HUES6 (cell line): ENCODE results near the gene NAP1L5.
A peak's percentile ranks its signal among the peaks of the same experiment; 100 is the strongest.

Experiments used
- H3K27ac ChIP-seq: 2 replicates; pipeline ENCODE4 v1.7.0; 2013; ENCODE audit warnings: low read depth, mild to moderate bottlenecking, low read length, inconsistent platforms
- H3K27me3 ChIP-seq: 2 replicates; pipeline ENCODE4 v1.6.1; 2013; ENCODE audit warnings: low read length; ENCODE audit not compliant: control insufficient read depth, insufficient read depth
- H3K36me3 ChIP-seq: 2 replicates; pipeline ENCODE4 v1.6.1; 2013; ENCODE audit warnings: low read length; ENCODE audit not compliant: control insufficient read depth, insufficient read depth
- H3K4me1 ChIP-seq: 2 replicates; pipeline ENCODE4 v1.6.1; 2013; ENCODE audit warnings: low read length; ENCODE audit not compliant: control insufficient read depth, insufficient read depth
- H3K4me3 ChIP-seq: 2 replicates; pipeline ENCODE4 v1.5.1; 2013; ENCODE audit warnings: low read depth, low read length
- H3K9ac ChIP-seq: one replicate; pipeline ENCODE4 v1.6.1; 2013; ENCODE audit warnings: mild to moderate bottlenecking, low read length
- H3K9me3 ChIP-seq: 2 replicates; pipeline ENCODE4 v1.6.1; 2013; ENCODE audit warnings: low read depth, low read length; ENCODE audit not compliant: control insufficient read depth, insufficient read depth

The NAP1L5 gene, protein sequence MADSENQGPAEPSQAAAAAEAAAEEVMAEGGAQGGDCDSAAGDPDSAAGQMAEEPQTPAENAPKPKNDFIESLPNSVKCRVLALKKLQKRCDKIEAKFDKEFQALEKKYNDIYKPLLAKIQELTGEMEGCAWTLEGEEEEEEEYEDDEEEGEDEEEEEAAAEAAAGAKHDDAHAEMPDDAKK

GRCh38 chr4:88697588-88698329 is at the start of gene NAP1L5:
NAP1L5 (minus strand) TSS chr4:88697829; CDS start chr4:88697754, 75 bp downstream.
- Histone ChIP-seq H3K4me3 (peak within 1 kb of the TSS; percentile 59), H3K9ac (peak within 1 kb of the TSS; percentile 10), H3K9me3 (no peaks in the 10 kb centered on the region), H3K36me3 (no peaks in the 10 kb centered on the region), H3K4me1 (no peaks in the 10 kb centered on the region), H3K27me3 (no peaks in the 10 kb centered on the region), H3K27ac (no peak within 1 kb of the TSS)

- H3K27me3 ChIP-seq, result no peaks in the 10 kb centered on the region
- no peak overlapping the region for H3K4me3 ChIP-seq
- H3K9ac ChIP-seq, result no peak overlapping the region
- H3K4me1 ChIP-seq, result 0 out of 2 replicates have a peak, but pooled peaks cover 4% of the 10 kb centered on the region
- H3K36me3 ChIP-seq, result peaks cover 37% of the 10 kb centered on the region
- no peak overlapping the region for H3K27ac ChIP-seq
- H3K9me3 ChIP-seq, result no peaks in the 10 kb centered on the region
These were observed 49.7 kb upstream of the NAP1L5 start for GRCh38 chr4:88747351-88747750.

GRCh38 chr4:88746206-88746605 is 48.6 kb upstream of the NAP1L5 start:
- Histone ChIP-seq H3K4me1 (0 out of 2 replicates have a peak, but pooled peaks cover 4% of the 10 kb centered on the region), H3K9me3 (no peaks in the 10 kb centered on the region), H3K27ac (no peak overlapping the region), H3K4me3 (no peak overlapping the region), H3K27me3 (no peaks in the 10 kb centered on the region), H3K9ac (no peak overlapping the region), H3K36me3 (peaks cover 35% of the 10 kb centered on the region)

DNA sequence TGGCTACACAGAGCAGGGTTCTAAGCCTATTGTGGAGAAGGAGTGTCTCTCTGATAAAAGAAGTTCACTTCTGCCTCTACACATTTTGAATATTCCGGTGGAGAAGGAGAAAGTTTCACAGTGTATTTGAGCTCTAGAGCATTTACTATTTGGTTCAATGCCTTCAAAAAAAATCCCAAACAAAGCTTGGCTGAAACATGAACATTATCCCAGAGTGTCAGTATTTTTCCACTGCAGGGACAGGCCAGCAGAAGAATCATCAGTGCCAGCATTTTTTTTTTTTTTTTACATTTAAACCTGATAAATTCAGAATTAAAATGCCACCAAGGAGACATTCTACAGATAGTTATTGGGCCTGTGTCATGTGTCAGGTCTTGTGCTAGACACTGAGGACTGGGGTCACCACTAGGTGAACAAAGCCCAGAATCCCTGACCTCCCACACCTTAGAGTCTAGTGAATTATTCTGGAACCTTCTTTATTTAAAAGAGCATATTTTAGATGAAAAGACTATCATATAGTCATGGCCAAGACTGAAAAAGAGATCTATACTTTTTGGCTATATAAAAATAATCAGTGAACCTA is 48.0 kb upstream of the NAP1L5 start:
- Histone ChIP-seq H3K27me3 (no peaks in the 10 kb centered on the region), H3K9ac (no peak overlapping the region), H3K9me3 (no peaks in the 10 kb centered on the region), H3K4me1 (0 out of 2 replicates have a peak, but pooled peaks cover 4% of the 10 kb centered on the region), H3K36me3 (peaks cover 34% of the 10 kb centered on the region), H3K27ac (no peak overlapping the region), H3K4me3 (no peak overlapping the region)

DNA sequence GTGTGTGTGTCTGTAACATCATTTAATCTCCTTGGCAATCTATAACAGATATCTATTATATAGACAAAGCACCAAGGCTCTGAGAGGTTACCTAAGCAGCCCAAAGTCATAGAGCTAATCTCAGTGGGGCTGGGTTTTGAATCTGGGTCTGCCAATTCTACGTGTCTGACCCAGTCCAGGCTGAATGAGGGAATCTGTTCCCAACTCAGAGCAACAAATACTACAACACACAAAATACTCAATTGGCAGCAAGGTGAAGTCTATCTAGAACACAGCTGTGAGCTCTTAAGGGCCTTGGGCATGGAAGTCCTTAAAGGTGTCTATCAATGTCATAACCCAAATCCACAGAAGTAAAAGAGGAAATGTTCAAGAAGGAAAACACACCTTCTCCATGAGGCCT is 47.5 kb upstream of the NAP1L5 start:
- Histone ChIP-seq H3K27ac (no peak overlapping the region), H3K27me3 (no peaks in the 10 kb centered on the region), H3K36me3 (peaks cover 31% of the 10 kb centered on the region), H3K9me3 (no peaks in the 10 kb centered on the region), H3K9ac (no peak overlapping the region), H3K4me3 (no peak overlapping the region), H3K4me1 (0 out of 2 replicates have a peak, but pooled peaks cover 4% of the 10 kb centered on the region)

DNA sequence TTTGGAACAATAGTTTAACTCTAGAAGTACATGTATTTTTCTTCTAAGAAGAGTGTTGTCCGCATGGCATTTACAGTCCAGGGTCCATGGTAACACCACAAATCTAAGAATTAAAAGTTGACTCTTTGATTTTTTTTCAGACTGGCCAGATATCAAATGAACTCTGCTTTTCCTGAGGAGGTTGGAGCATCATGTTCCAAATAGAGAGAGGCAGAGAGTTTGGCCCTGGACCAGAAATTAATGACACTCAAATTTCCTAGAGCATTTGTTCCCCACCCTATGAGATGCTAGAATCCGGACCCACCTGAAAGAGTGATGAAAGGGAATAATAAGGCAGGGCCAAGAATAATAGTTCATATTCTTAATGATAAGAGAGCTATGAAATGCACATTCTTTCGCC is 47.0 kb upstream of the NAP1L5 start:
- no peak overlapping the region for H3K4me3 ChIP-seq
- peaks cover 25% of the 10 kb centered on the region for H3K36me3 ChIP-seq
- no peaks in the 10 kb centered on the region for H3K9me3 ChIP-seq
- H3K27me3 ChIP-seq, result no peaks in the 10 kb centered on the region
- H3K4me1 ChIP-seq, result 0 out of 2 replicates have a peak, but pooled peaks cover 4% of the 10 kb centered on the region
- no peak overlapping the region for H3K9ac ChIP-seq
- no peak overlapping the region for H3K27ac ChIP-seq

DNA sequence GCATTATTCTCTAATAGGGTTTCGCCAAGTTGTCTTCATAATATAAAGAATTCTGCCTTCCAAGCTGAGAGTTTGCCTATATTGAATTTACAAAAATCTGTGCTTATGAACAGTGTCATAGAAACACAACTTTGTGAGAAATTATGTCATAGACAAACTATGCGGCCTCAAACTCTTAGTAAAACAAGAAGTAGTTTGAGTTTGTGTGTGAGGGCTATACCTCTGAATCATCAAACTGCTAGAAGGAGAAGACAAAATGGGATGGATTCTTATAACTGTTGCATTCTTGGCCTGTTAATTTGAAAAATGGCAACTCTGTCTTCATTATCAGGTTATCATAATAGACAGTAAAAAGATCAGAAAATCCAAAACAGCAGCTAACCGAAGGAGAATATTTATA is 46.1 kb upstream of the NAP1L5 start:
- no peak overlapping the region for H3K27ac ChIP-seq
- H3K36me3 ChIP-seq, result peaks cover 16% of the 10 kb centered on the region
- H3K9ac ChIP-seq, result no peak overlapping the region
- no peaks in the 10 kb centered on the region for H3K9me3 ChIP-seq
- H3K27me3 ChIP-seq, result no peaks in the 10 kb centered on the region
- no peak overlapping the region for H3K4me3 ChIP-seq
- H3K4me1 ChIP-seq, result peaks cover 5% of the 10 kb centered on the region; the same call in 1 of the 2 replicates

- Histone ChIP-seq H3K36me3 (peaks cover 15% of the 10 kb centered on the region), H3K9me3 (no peaks in the 10 kb centered on the region), H3K4me1 (peaks cover 9% of the 10 kb centered on the region; the same call in 1 of the 2 replicates), H3K4me3 (no peak overlapping the region), H3K9ac (no peak overlapping the region), H3K27ac (no peak overlapping the region), H3K27me3 (no peaks in the 10 kb centered on the region)
These were observed 44.9 kb upstream of the NAP1L5 start for GRCh38 chr4:88742561-88742960.

GRCh38 chr4:88738180-88738579 is 40.6 kb upstream of the NAP1L5 start:
- Histone ChIP-seq H3K27me3 (no peaks in the 10 kb centered on the region), H3K4me1 (peaks cover 5% of the 10 kb centered on the region; the same call in 1 of the 2 replicates), H3K4me3 (no peak overlapping the region), H3K9ac (no peak overlapping the region), H3K36me3 (peaks cover 7% of the 10 kb centered on the region), H3K27ac (no peak overlapping the region), H3K9me3 (no peaks in the 10 kb centered on the region)

GRCh38 chr4:88737307-88737941 is 39.8 kb upstream of the NAP1L5 start:
- no peaks in the 10 kb centered on the region for H3K9me3 ChIP-seq
- H3K4me1 ChIP-seq, result peaks cover 5% of the 10 kb centered on the region; the same call in 1 of the 2 replicates
- no peak overlapping the region for H3K4me3 ChIP-seq
- peaks cover 7% of the 10 kb centered on the region for H3K36me3 ChIP-seq
- no peaks in the 10 kb centered on the region for H3K27me3 ChIP-seq
- no peak overlapping the region for H3K27ac ChIP-seq
- no peak overlapping the region for H3K9ac ChIP-seq
